Heart left ventricle (tissue), 16 donors: ENCODE results near the gene PAX6. TPM values are rescaled to one million over a fixed set of nuclear protein-coding genes. Genes with fewer than 3 reads are reported as not detected.

Experiments
- ATAC-seq, 4 donors: fragments of 200-7000 bp; cut with Tn5 transposase; one replicate each; pipeline ENCODE4 v1.9.1; 2020 to 2022; ENCODE audit warnings: moderate library complexity in 4 of 4, mild to moderate bottlenecking in 3 of 4, moderate number of reproducible peaks in 1 of 4
- DNase-seq, 5 donors: peaks; one replicate each; pipeline ENCODE4 v3.0.0-alpha.2; 2020
- H3K27ac ChIP-seq, 12 donors: fragments of 200-600 bp; sonication (generic) in 4 of 12; one replicate each; pipeline versions ENCODE4 v1.5.0 to v1.8.0; 2016 to 2022; ENCODE audit warnings: mild to moderate bottlenecking in 2 of 12
- H3K27me3 ChIP-seq, 9 donors: fragments of 200-600 bp; sonication (generic) in 2 of 9; one replicate each; pipeline versions ENCODE4 v1.5.1 to v1.8.0; 2016 to 2022; ENCODE audit warnings: mild to moderate bottlenecking in 3 of 9
- H3K36me3 ChIP-seq, 9 donors: fragments of 200-600 bp; sonication (generic) in 2 of 9; one replicate each; pipeline versions ENCODE4 v1.5.0 to v1.8.0; 2018 to 2022; ENCODE audit warnings: mild to moderate bottlenecking in 2 of 9
- H3K4me1 ChIP-seq, 12 donors: fragments of 200-600 bp; sonication (generic) in 4 of 12; one replicate each; pipeline versions ENCODE4 v1.5.0 to v1.8.0; 2016 to 2022; ENCODE audit warnings: mild to moderate bottlenecking in 3 of 12
- H3K4me3 ChIP-seq, 12 donors: fragments of 200-600 bp; sonication (generic) in 4 of 12; one replicate each; pipeline versions ENCODE4 v1.5.0 to v1.8.0; 2017 to 2022; ENCODE audit warnings: mild to moderate bottlenecking in 9 of 12, moderate library complexity in 4 of 12
- H3K9me3 ChIP-seq, 12 donors: fragments of 200-600 bp; sonication (generic) in 4 of 12; one replicate each; pipeline versions ENCODE4 v1.5.0 to v1.8.0; 2016 to 2022; ENCODE audit warnings: mild to moderate bottlenecking in 1 of 12
- CTCF ChIP-seq, 12 donors: fragments of 200-600 bp; sonication (generic) in 4 of 12; IDR thresholded peaks; one replicate each; pipeline versions ENCODE4 v1.5.0 to v1.8.0; 2018 to 2022; ENCODE audit warnings: antibody characterized with exemption in 12 of 12, mild to moderate bottlenecking in 5 of 12
- POLR2A ChIP-seq, 2 donors: fragments of 450-650 bp; IDR thresholded peaks; one replicate each; pipeline ENCODE4 v1.6.1; 2017; ENCODE audit warnings: antibody characterized with exemption in 2 of 2, mild to moderate bottlenecking in 2 of 2, moderate library complexity in 2 of 2
- WGBS, 4 donors: extraction: QIAGEN DNeasy Blood & Tissue Kit in 2 of 4; methylation state at CpG; one replicate each; pipeline versions ENCODE4 v1.1.5 to v1.1.7; 2013 to 2018; 5-methylcytosine and 5-hydroxymethylcytosine counted together
- intact Hi-C, 10 donors: fragments of 100-400 bp; cut with DNase I; formaldehyde crosslinking; loops; one replicate each; pipeline versions ENCODE4 v1.11.1 to v1.14.2; 2022
- polyA plus RNA-seq, 2 donors: library from polyadenylated mRNA; stranded (reverse); fragments of 200-250 nt; gene quantifications; one replicate each; pipeline ENCODE4 v1.2.3, GENCODE V29; 2013
- total RNA-seq, 9 donors: library from RNA; depleted of rRNA in 2 of 9; stranded (reverse); fragments of >200 nt in 2 of 9; fragmentation: NEBNext Ultra II Directional in 3 of 9; extraction: Animal tissue kit (Norgen Biotek cat#: 25700) in 3 of 9; gene quantifications; one replicate each; pipeline versions ENCODE4 v1.1.0 to v1.2.4, GENCODE V29; 2016 to 2023
- donor health status: ischemic (EF 13 %, LVEDD 7.1; RV severe dilation, severe dysfunction).
- donor health status: healthy with polysubstance abuse.
- donor health status: DM: no; HTN: yes; CAD: no.
- donor health status: DM: no; HTN: no; CAD: no.
- donor health status: ischemic (EF 25% LVEDD 6.9; RV normal size, moderate dysfunction).
- donor health status: ischemic (EF 25% LVEDD 5.7; RV mildly dilated, moderate dysfunction).
- donor health status: healthy.
- donor health status: DM: yes; HTN: yes; CAD: no.
- donor health status: ischemic (EF 35%, LVEDD 5.7; RV mildly dilated, moderate dysfunction).
- donor health status: nonischemic (EF 11% LVEDD 7.7; RV severe dilation, severe dysfunction).
- donor health status: DM: yes; HTN: yes; CAD: no.
- donor health status: PGD.
- donor health status: ischemic (EF 29% LVEDD 5.4; RV normal size, mild dysfunction).
- donor health status: nonischemic (EF 23%, LVEDD 6.1; RV moderate dilation, normal function).

The PAX6 gene
- total and polyA plus RNA-seq, 11 donors, result 0.09 to 0.50 (median 0.27) TPM; not detected in 8

GRCh38 chr11:31808721-31809540, 2.2 kb downstream of the PAX6 start:
- Histone ChIP-seq H3K27ac (no peak overlapping the region), H3K4me3 (no peak overlapping the region), H3K27me3 (peaks cover 84 to 100% (median 98%) of the 10 kb centered on the region in 9 donors), H3K9me3 (no peaks in the 10 kb centered on the region), H3K36me3 (no peaks in the 10 kb centered on the region), H3K4me1 (peaks cover 11 to 72% (median 52%) of the 10 kb centered on the region in 12 donors)
- 6 to 12% (median 10%) methylated on average over 21 of the region's 21 CpGs for WGBS, 4 donors
- ATAC-seq (no peak), DNase-seq (no peak)
- TF ChIP-seq POLR2A (IDR thresholded peaks at IDR 0.05) (no peak), CTCF (IDR thresholded peaks at IDR 0.05) (no peak)
- intact Hi-C loops, result no loop called here

- H3K27me3 ChIP-seq, result peaks cover 86 to 100% (median 98%) of the 10 kb centered on the region in 9 donors
- H3K36me3 ChIP-seq, result no peaks in the 10 kb centered on the region
- H3K4me1 ChIP-seq, result peaks cover 11 to 63% (median 44%) of the 10 kb centered on the region in 12 donors
- H3K27ac ChIP-seq, result no peak overlapping the region
- TF ChIP-seq POLR2A (IDR thresholded peaks at IDR 0.05) (no peak), CTCF (IDR thresholded peaks at IDR 0.05) (no peak)
- WGBS, 4 donors, result 7 to 11% (median 9%) methylated on average over 9 of the region's 9 CpGs
- H3K4me3 ChIP-seq, result no peak overlapping the region
- no peaks in the 10 kb centered on the region for H3K9me3 ChIP-seq
- DNase-seq, result no peak
- ATAC-seq, result no peak
- intact Hi-C loops, result no loop called here
Measured at GRCh38 chr11:31807799-31808667, 3.1 kb downstream of the PAX6 start.

- DNase-seq, result no peak
- no peaks in the 10 kb centered on the region for H3K9me3 ChIP-seq
- no peak for TF ChIP-seq CTCF (IDR thresholded peaks at IDR 0.05)
- TF ChIP-seq POLR2A (IDR thresholded peaks at IDR 0.05), result no peak
- 12 to 17% (median 15%) methylated on average over 13 of the region's 13 CpGs for WGBS, 4 donors
- intact Hi-C loops, result no loop called here
- H3K4me3 ChIP-seq, result no peak overlapping the region
- no peaks in the 10 kb centered on the region for H3K36me3 ChIP-seq
- H3K27ac ChIP-seq, result no peak overlapping the region
- H3K27me3 ChIP-seq, result peaks cover 91 to 100% (median 98%) of the 10 kb centered on the region in 9 donors
- peaks cover 6 to 55% (median 36%) of the 10 kb centered on the region in 12 donors for H3K4me1 ChIP-seq
- no peak for ATAC-seq
Measured at GRCh38 chr11:31806928-31807798, 4.0 kb downstream of the PAX6 start.
